Stimulated activated CD8-positive, alpha-beta memory T cell treated with anti-CD3 and anti-CD28 coated beads, Interleukin-15, amount 100 ng/mL, for 48 hours (primary cell): Measurements from ENCODE around the gene MORC1.
A peak's percentile ranks its signal among the peaks of the same experiment; 100 is the strongest.

ENCODE experiments used
- DNase-seq, 2 donors: peaks; one replicate each; pipeline ENCODE4 v3.0.0-alpha.2; 2020; ENCODE audit warnings: low read depth in 2 of 2

Gene MORC1

GRCh38 chr3:108940166-108940565 lies 177.8 kb downstream of the MORC1 start:
- no peak for DNase-seq

DNA sequence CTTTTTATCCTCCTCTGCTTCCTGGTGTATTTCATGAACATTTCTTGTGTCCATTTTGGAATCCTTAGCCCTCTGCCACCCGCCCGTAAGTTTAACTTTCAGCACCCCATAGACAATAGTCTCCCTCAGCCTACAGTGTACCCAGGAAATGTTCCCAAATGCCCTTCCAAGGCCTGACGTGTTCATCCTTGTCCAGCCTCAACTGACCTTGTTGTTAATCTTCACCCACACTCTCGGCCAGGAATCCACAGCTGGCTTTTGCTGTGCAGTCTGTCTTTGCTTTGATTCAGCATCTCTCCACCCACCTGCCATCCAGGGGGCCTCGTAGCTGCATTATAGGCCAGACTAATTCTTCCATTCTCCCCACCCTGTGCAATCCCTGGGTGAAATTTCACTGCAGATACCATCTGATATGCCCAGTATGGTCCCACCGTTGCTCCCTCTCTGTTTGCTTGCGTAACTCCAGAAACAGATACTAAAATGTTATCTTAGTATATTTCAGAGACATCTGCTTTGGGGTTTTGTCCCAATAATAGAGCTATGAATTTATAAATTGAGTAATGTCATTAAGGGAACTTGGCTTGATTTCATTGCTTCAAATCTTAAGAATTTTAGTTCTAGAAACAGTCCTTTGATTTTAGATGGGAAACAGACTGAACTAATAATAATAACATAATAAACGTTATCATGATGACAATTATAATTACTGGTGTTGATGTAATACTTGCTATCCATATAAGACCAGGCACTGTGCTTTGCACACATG lies 180.8 kb downstream of the MORC1 start:
- no peak for DNase-seq

DNA sequence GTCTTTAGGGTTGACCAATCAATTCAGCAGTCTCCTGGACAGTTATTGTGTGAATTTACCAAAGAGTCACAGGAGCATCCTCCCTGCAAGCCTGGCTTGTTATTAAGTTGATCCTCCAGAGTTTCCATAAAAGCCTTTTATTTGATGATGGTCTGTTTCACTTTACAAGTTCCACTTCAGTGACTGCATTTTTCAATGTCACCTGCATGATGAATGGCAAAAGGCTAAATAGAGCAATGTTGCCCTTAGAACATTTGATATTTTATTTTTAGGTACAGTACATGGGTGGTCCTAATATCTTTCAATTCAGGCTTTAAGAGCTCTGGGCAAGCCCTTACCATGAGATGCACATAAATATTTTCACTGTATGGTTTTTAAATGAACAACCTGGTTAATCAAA lies 186.9 kb downstream of the MORC1 start:
- DNase-seq = no peak

DNA sequence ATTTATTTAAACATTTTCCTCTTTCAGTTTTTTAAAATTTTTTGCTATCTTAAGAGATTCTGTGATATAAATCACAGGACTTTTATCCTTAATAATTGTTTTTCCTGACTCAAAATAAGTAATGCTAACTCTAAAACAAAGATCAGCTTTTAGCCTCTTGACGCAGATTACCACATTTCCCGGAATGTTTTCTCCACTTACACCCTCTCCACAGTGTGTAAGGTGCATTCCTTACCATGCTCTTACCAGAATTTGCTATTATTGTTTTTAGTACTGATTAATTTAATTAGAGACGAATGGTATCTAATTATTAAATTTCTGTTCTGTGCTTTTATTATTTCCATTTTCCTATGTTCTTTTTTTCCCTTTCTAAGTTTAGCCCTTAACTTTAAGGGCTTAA lies 199.1 kb downstream of the MORC1 start:
- DNase-seq = no peak

GRCh38 chr3:108914774-108915641 lies 202.9 kb downstream of the MORC1 start:
- peak; percentile 15 to 26 for DNase-seq

DNA sequence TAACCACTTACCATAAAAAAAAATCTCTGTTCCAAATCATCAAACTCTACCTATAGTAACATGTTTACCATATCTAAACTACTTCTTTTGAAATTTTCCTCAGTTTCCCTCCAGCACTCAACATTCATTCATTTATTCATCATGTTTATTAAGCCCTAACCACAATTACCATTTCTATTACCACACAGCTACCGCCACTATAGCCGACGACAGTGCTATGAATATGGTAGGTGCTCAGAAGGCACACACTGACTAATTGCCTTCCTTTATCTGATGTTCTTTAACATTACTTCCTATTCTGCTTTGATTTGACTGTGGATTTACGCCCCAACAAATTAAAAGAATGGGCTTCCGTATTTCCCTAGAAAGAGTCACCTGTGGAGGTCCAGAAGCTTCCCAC lies 208.1 kb downstream of the MORC1 start:
- DNase-seq = no peak
